Ishikawa (cell line): ENCODE data around the gene LXN.

Experiments
- CEBPB ChIP-seq: IDR thresholded peaks from 2 replicates; pipeline ENCODE4 v1.6.1; 2012
- CREB1 ChIP-seq: IDR thresholded peaks from 2 replicates; pipeline ENCODE4 v1.6.1; 2012; ENCODE audit warnings: low read depth
- EGR1 ChIP-seq: IDR thresholded peaks from 2 replicates; pipeline ENCODE4 v1.6.1; 2012
- EP300 ChIP-seq: IDR thresholded peaks from 2 replicates; pipeline ENCODE4 v1.6.1; 2012; ENCODE audit warnings: borderline replicate concordance
- FOXM1 ChIP-seq: IDR thresholded peaks from 2 replicates; pipeline ENCODE4 v1.6.1; 2012; ENCODE audit warnings: low read depth, borderline replicate concordance
- MAX ChIP-seq: IDR thresholded peaks from 2 replicates; pipeline ENCODE4 v1.6.1; 2012
- RAD21 ChIP-seq: IDR thresholded peaks from 2 replicates; pipeline ENCODE4 v1.6.1; 2012; ENCODE audit warnings: low read depth
- REST ChIP-seq: IDR thresholded peaks from 2 replicates; pipeline ENCODE4 v1.6.1; 2012; ENCODE audit warnings: low read depth, mild to moderate bottlenecking
- TAF1 ChIP-seq: IDR thresholded peaks from 2 replicates; pipeline ENCODE4 v1.6.1; 2012; ENCODE audit warnings: low read depth, mild to moderate bottlenecking
- TCF12 ChIP-seq: IDR thresholded peaks from 2 replicates; pipeline ENCODE4 v1.6.1; 2012; ENCODE audit warnings: low read depth
- TEAD4 ChIP-seq: IDR thresholded peaks from 2 replicates; pipeline ENCODE4 v1.6.1; 2012
- USF1 ChIP-seq: IDR thresholded peaks from 2 replicates; pipeline ENCODE4 v1.6.1; 2012
- YY1 ChIP-seq: IDR thresholded peaks from 2 replicates; pipeline ENCODE4 v1.6.1; 2012; ENCODE audit warnings: low read depth
- ZBTB7A ChIP-seq: IDR thresholded peaks from 2 replicates; pipeline ENCODE4 v1.6.1; 2012; ENCODE audit warnings: low read depth

- TF ChIP-seq REST (no peak), RAD21 (no peak), TAF1 (no peak), CEBPB (no peak), YY1 (no peak), EP300 (no peak), ZBTB7A (no peak), TEAD4 (no peak), MAX (no peak), TCF12 (no peak), FOXM1 (no peak), CREB1 (no peak), USF1 (no peak), EGR1 (no peak)
Observed at GRCh38 chr3:158703566-158703965, 31.1 kb upstream of the LXN start.
